CD4-positive, alpha-beta T cell (primary cell): Measurements from ENCODE around the gene PKHD1. TPM values are rescaled to one million over a fixed set of nuclear protein-coding genes. Genes with fewer than 3 reads are reported as not detected.

Source experiments
- ATAC-seq: fragments of 200-7000 bp; cut with Tn5 transposase; one replicate; pipeline ENCODE4 v1.10.0; 2022; ENCODE audit warnings: mild to moderate bottlenecking; ENCODE audit not compliant: poor library complexity
- CTCF ChIA-PET: fragments of 350-600 bp; sonication (Branson Sonifier 250); formaldehyde crosslinking; loops from one replicate; lab custom pipeline; 2021; ENCODE audit warnings: antibody characterized with exemption, inconsistent platforms; lab: Charles Lee
- POLR2A ChIA-PET: fragments of 350-600 bp; sonication (Branson Sonifier 250); formaldehyde crosslinking; loops from one replicate; lab custom pipeline; 2021; ENCODE audit warnings: antibody characterized with exemption, inconsistent platforms; lab: Charles Lee
- DNase-seq, 14 experiments: peaks; one replicate each; pipeline ENCODE4 v3.0.0-alpha.2; 2013 to 2020; ENCODE audit warnings: mixed read lengths in 2 of 14
- H3K27ac ChIP-seq, 2 donors: one replicate each; pipeline versions ENCODE4 v1.5.1 to v1.7.0; 2013; ENCODE audit warnings: low read length in 2 of 2, low read depth in 1 of 2, mild to moderate bottlenecking in 1 of 2
- H3K27me3 ChIP-seq, 2 experiments: 1 replicate in 1 of 2; 2 replicates in 1 of 2; pipeline versions ENCODE4 v1.6.1 to v1.7.0; 2013; ENCODE audit warnings: low read length in 2 of 2, control low read depth in 1 of 2, mild to moderate bottlenecking in 1 of 2, moderate library complexity in 1 of 2; ENCODE audit not compliant: insufficient read depth in 2 of 2, control insufficient read depth in 1 of 2
- H3K36me3 ChIP-seq: one replicate; pipeline ENCODE4 v1.6.1; 2013; ENCODE audit warnings: low read length, control low read depth; ENCODE audit not compliant: insufficient read depth
- H3K4me1 ChIP-seq: one replicate; pipeline ENCODE4 v1.6.1; 2013; ENCODE audit warnings: low read length, control low read depth; ENCODE audit not compliant: insufficient read depth
- H3K4me3 ChIP-seq: one replicate; pipeline ENCODE4 v1.5.1; 2013; ENCODE audit warnings: mild to moderate bottlenecking, low read length, moderate library complexity
- H3K9me3 ChIP-seq, 2 experiments: 1 replicate in 1 of 2; 2 replicates in 1 of 2; pipeline versions ENCODE4 v1.6.1 to v1.7.0; 2013; ENCODE audit warnings: low read length in 2 of 2, mild to moderate bottlenecking in 2 of 2, control low read depth in 1 of 2, moderate library complexity in 1 of 2; ENCODE audit not compliant: control insufficient read depth in 1 of 2, insufficient read depth in 1 of 2
- H3K27ac Mint-ChIP-seq: one replicate; pipeline ENCODE4 v1.8.0; 2020; ENCODE audit warnings: mixed read lengths
- H3K27me3 Mint-ChIP-seq: one replicate; pipeline ENCODE4 v1.8.0; 2021; ENCODE audit warnings: mixed read lengths
- H3K36me3 Mint-ChIP-seq: one replicate; pipeline ENCODE4 v1.8.0; 2021; ENCODE audit warnings: low read depth, mixed read lengths
- H3K4me1 Mint-ChIP-seq: one replicate; pipeline ENCODE4 v1.8.0; 2021; ENCODE audit warnings: low read depth, mixed read lengths
- H3K4me3 Mint-ChIP-seq: one replicate; pipeline ENCODE4 v1.8.0; 2020; ENCODE audit warnings: mild to moderate bottlenecking, mixed read lengths
- H3K9me3 Mint-ChIP-seq: one replicate; pipeline ENCODE4 v1.8.0; 2020; ENCODE audit warnings: mixed read lengths
- CTCF ChIP-seq: fragments of 200-600 bp; IDR thresholded peaks from one replicate; pipeline ENCODE4 v1.8.0; 2022; ENCODE audit warnings: antibody characterized with exemption, mild to moderate bottlenecking
- intact Hi-C, 2 experiments: fragments of 100-400 bp; cut with DNase I in 1 of 2; cut with micrococcal nuclease in 1 of 2; formaldehyde crosslinking; loops; one replicate each; pipeline versions ENCODE4 v1.15.1 to v1.9.0; 2023 to 2025; cut with DNase I, micrococcal nuclease
- total RNA-seq, 174 experiments: library from RNA in 2 of 174; stranded (reverse) in 2 of 174; gene quantifications; one replicate each; pipeline ENCODE4 v1.2.3 and lab custom pipeline; 2021 to 2026

PKHD1 gene
- total RNA-seq, 2 experiments from 2014 or later: 0.03 TPM; not detected in 1

- no peak overlapping the region for H3K27ac ChIP-seq
- Mint-ChIP-seq H3K9me3 (no peaks in the 10 kb centered on the region), H3K27ac (no peak overlapping the region), H3K27me3 (peaks cover 4% of the 10 kb centered on the region), H3K4me3 (no peak overlapping the region), H3K36me3 (no peaks in the 10 kb centered on the region), H3K4me1 (no peaks in the 10 kb centered on the region)
- H3K27me3 ChIP-seq: no peaks in the 10 kb centered on the region
- H3K4me3 ChIP-seq: no peak overlapping the region
- DNase-seq: no peak
- ChIA-PET POLR2A (no interaction called here), CTCF (no interaction called here)
- no peak for TF ChIP-seq CTCF
- no peaks in the 10 kb centered on the region for H3K4me1 ChIP-seq
- intact Hi-C loops: no loop called here
- H3K9me3 ChIP-seq: no peaks in the 10 kb centered on the region
- no peak for ATAC-seq
- no peaks in the 10 kb centered on the region for H3K36me3 ChIP-seq
Observed at GRCh38 chr6:51830666-51831065, 256.7 kb downstream of the PKHD1 start.

- no peaks in the 10 kb centered on the region for H3K4me1 ChIP-seq
- no peaks in the 10 kb centered on the region for H3K9me3 Mint-ChIP-seq
- no peaks in the 10 kb centered on the region for H3K36me3 Mint-ChIP-seq
- no peaks in the 10 kb centered on the region for H3K27me3 ChIP-seq
- DNase-seq: no peak
- no peak overlapping the region for H3K4me3 ChIP-seq
- no peaks in the 10 kb centered on the region for H3K27me3 Mint-ChIP-seq
- H3K9me3 ChIP-seq: no peaks in the 10 kb centered on the region
- H3K4me1 Mint-ChIP-seq: no peaks in the 10 kb centered on the region
- POLR2A ChIA-PET: no interaction called here
- no peak for ATAC-seq
- H3K27ac Mint-ChIP-seq: no peak overlapping the region
- no peaks in the 10 kb centered on the region for H3K36me3 ChIP-seq
- intact Hi-C loops: no loop called here
- CTCF ChIA-PET: no interaction called here
- no peak overlapping the region for H3K27ac ChIP-seq
- H3K4me3 Mint-ChIP-seq: no peak overlapping the region
- TF ChIP-seq CTCF: no peak
Observed at GRCh38 chr6:51827580-51827979, 259.8 kb downstream of the PKHD1 start.

GRCh38 chr6:51824940-51825339 lies 262.5 kb downstream of the PKHD1 start:
- Mint-ChIP-seq H3K36me3 (no peaks in the 10 kb centered on the region), H3K4me1 (no peaks in the 10 kb centered on the region), H3K27ac (no peak overlapping the region), H3K27me3 (no peaks in the 10 kb centered on the region), H3K4me3 (no peak overlapping the region), H3K9me3 (no peaks in the 10 kb centered on the region)
- no peaks in the 10 kb centered on the region for H3K36me3 ChIP-seq
- no peak overlapping the region for H3K27ac ChIP-seq
- ChIA-PET POLR2A (no interaction called here), CTCF (no interaction called here)
- intact Hi-C loops: no loop called here
- H3K4me1 ChIP-seq: no peaks in the 10 kb centered on the region
- ATAC-seq: no peak
- H3K4me3 ChIP-seq: no peak overlapping the region
- H3K9me3 ChIP-seq: no peaks in the 10 kb centered on the region
- no peak for DNase-seq
- no peak for TF ChIP-seq CTCF
- no peaks in the 10 kb centered on the region for H3K27me3 ChIP-seq
